ENCODE measurements around the gene PBX1. TPM values are rescaled to one million over a fixed set of nuclear protein-coding genes. Genes with fewer than 3 reads are reported as not detected.

PBX1 gene
- total and polyA plus RNA-seq, 4 donors = 2.2 to 17.3 (median 5.1) TPM

GRCh38 chr1:164885311-164885710 is 326.3 kb downstream of the PBX1 start:
- no peaks in the 10 kb centered on the region for H3K9me3 ChIP-seq (ENCODE audit: control insufficient read depth in 4 of 4, low read length in 3 of 4)
- WGBS = 90% methylated on average over 4 of the region's 4 CpGs
- H3K9ac ChIP-seq (ENCODE audit: low read depth in 1 of 2, low read length in 2 of 2) = no peak overlapping the region
- no peak for DNase-seq (ENCODE audit: low spot score)
- TF ChIP-seq MAX (IDR thresholded peaks at IDR 0.05) (no peak), YY1 (IDR thresholded peaks at IDR 0.05) (no peak), RXRA (IDR thresholded peaks at IDR 0.05) (no peak), HNF4G (IDR thresholded peaks at IDR 0.05) (no peak), FOXA2 (IDR thresholded peaks at IDR 0.05) (no peak), REST (IDR thresholded peaks at IDR 0.05) (no peak), JUND (IDR thresholded peaks at IDR 0.05) (no peak), ZBTB33 (IDR thresholded peaks at IDR 0.05) (no peak), SP1 (IDR thresholded peaks at IDR 0.05) (no peak), TAF1 (conservative IDR thresholded peaks at IDR 0.05) (no peak)
- no peaks in the 10 kb centered on the region for H3K36me3 ChIP-seq (ENCODE audit: control insufficient read depth in 4 of 4, insufficient read depth in 3 of 4, low read depth in 1 of 4, low read length in 3 of 4)
- no peaks in the 10 kb centered on the region for H3K27me3 ChIP-seq (ENCODE audit: control insufficient read depth in 4 of 4, insufficient read depth in 4 of 4, low read length in 3 of 4)
- H3K4me1 ChIP-seq (ENCODE audit: control insufficient read depth in 4 of 4, insufficient read depth in 4 of 4, low read length in 3 of 4) = no peaks in the 10 kb centered on the region
- no peak overlapping the region for H3K4me3 ChIP-seq (ENCODE audit: low read depth in 1 of 3, low read length in 3 of 3)
- no peak overlapping the region for H3K27ac ChIP-seq (ENCODE audit: low read depth in 1 of 2, low read length in 2 of 2)

GRCh38 chr1:164886101-164886500 is 327.1 kb downstream of the PBX1 start:
- Histone ChIP-seq H3K27ac (ENCODE audit: low read depth in 1 of 2, low read length in 2 of 2) (no peak overlapping the region), H3K9ac (ENCODE audit: low read depth in 1 of 2, low read length in 2 of 2) (no peak overlapping the region), H3K36me3 (ENCODE audit: control insufficient read depth in 4 of 4, insufficient read depth in 3 of 4, low read depth in 1 of 4, low read length in 3 of 4) (no peaks in the 10 kb centered on the region), H3K9me3 (ENCODE audit: control insufficient read depth in 4 of 4, low read length in 3 of 4) (no peaks in the 10 kb centered on the region), H3K27me3 (ENCODE audit: control insufficient read depth in 4 of 4, insufficient read depth in 4 of 4, low read length in 3 of 4) (no peaks in the 10 kb centered on the region), H3K4me1 (ENCODE audit: control insufficient read depth in 4 of 4, insufficient read depth in 4 of 4, low read length in 3 of 4) (no peaks in the 10 kb centered on the region), H3K4me3 (ENCODE audit: low read depth in 1 of 3, low read length in 3 of 3) (no peak overlapping the region)
- DNase-seq (ENCODE audit: low spot score) = no peak
- WGBS = 87% methylated on average over 1 of the region's 1 CpG
- no peak for TF ChIP-seq MAX (IDR thresholded peaks at IDR 0.05)
- no peak for TF ChIP-seq HNF4A (conservative IDR thresholded peaks at IDR 0.05)
- TF ChIP-seq REST (IDR thresholded peaks at IDR 0.05) = no peak
- TF ChIP-seq SP1 (IDR thresholded peaks at IDR 0.05) = no peak
- no peak for TF ChIP-seq GABPA (IDR thresholded peaks at IDR 0.05 in 1 of 2, conservative IDR thresholded peaks at IDR 0.05 in 1 of 2)
- no peak for TF ChIP-seq EGR1 (IDR thresholded peaks at IDR 0.05; ENCODE audit: low read depth in 2 of 2)
- no peak for TF ChIP-seq CTCF (IDR thresholded peaks at IDR 0.05; ENCODE audit: low read depth, low read length, missing input control)
- no peak for TF ChIP-seq ATF3 (IDR thresholded peaks at IDR 0.05)
- no peak for TF ChIP-seq FOXA2 (IDR thresholded peaks at IDR 0.05)
- TF ChIP-seq YY1 (IDR thresholded peaks at IDR 0.05) = no peak
- TF ChIP-seq FOXA1 (IDR thresholded peaks at IDR 0.05) = no peak
- no peak for TF ChIP-seq ZBTB33 (IDR thresholded peaks at IDR 0.05)
- TF ChIP-seq JUND (IDR thresholded peaks at IDR 0.05) = no peak
- TF ChIP-seq HNF4G (IDR thresholded peaks at IDR 0.05) = no peak
- no peak for TF ChIP-seq NR2F2 (IDR thresholded peaks at IDR 0.05)
- TF ChIP-seq RXRA (IDR thresholded peaks at IDR 0.05) = no peak
- TF ChIP-seq TAF1 (conservative IDR thresholded peaks at IDR 0.05) = no peak
